MV-4-11 (cell line): ENCODE measurements around the gene UQCR10.
"Not testable (repeated sequence)": the region's sequence is repeated elsewhere in the genome, so short reads cannot be mapped to it uniquely, and the experiment has no call there.

Source experiments
- DNase-seq: peaks from one replicate; lab custom pipeline; 2025; lab: John Stamatoyannopoulos, UW

UQCR10 gene

GRCh38 chr22:29737251-29738117, 29.7 kb upstream of the UQCR10 start:
- DNase-seq = no peak

GRCh38 chr22:29738118-29738815, 28.9 kb upstream of the UQCR10 start:
- DNase-seq = no peak

GRCh38 chr22:29739346-29739875, 27.8 kb upstream of the UQCR10 start:
- DNase-seq = no peak

GRCh38 chr22:29740216-29740615, 27.0 kb upstream of the UQCR10 start:
- DNase-seq = no peak

GRCh38 chr22:29741926-29742325, 25.2 kb upstream of the UQCR10 start:
- no peak for DNase-seq

GRCh38 chr22:29742326-29742725, 24.8 kb upstream of the UQCR10 start:
- no peak for DNase-seq

- no peak for DNase-seq
Observed at GRCh38 chr22:29744902-29745301, 22.3 kb upstream of the UQCR10 start.

- DNase-seq = no peak
Observed at GRCh38 chr22:29747832-29748231, 19.3 kb upstream of the UQCR10 start.

GRCh38 chr22:29748248-29748893, 18.8 kb upstream of the UQCR10 start:
- no peak for DNase-seq

- no peak for DNase-seq
Observed at GRCh38 chr22:29750029-29750428, 17.1 kb upstream of the UQCR10 start.

- DNase-seq = peak; percentile 93
Observed at GRCh38 chr22:29750559-29751538, 16.3 kb upstream of the UQCR10 start.

- DNase-seq = no peak
Observed at GRCh38 chr22:29751669-29752068, 15.5 kb upstream of the UQCR10 start.

GRCh38 chr22:29753808-29754657, 13.1 kb upstream of the UQCR10 start:
- no peak for DNase-seq

- not testable (repeated sequence) for DNase-seq
Observed at GRCh38 chr22:29754658-29755395, 12.3 kb upstream of the UQCR10 start.

- DNase-seq = no peak
Observed at GRCh38 chr22:29755889-29756288, 11.3 kb upstream of the UQCR10 start.

- DNase-seq = no peak
Observed at GRCh38 chr22:29756341-29756740, 10.8 kb upstream of the UQCR10 start.

GRCh38 chr22:29757096-29757495, 10.1 kb upstream of the UQCR10 start:
- no peak for DNase-seq

GRCh38 chr22:29758068-29758622, 9.0 kb upstream of the UQCR10 start:
- DNase-seq = no peak

GRCh38 chr22:29758959-29759358, 8.2 kb upstream of the UQCR10 start:
- DNase-seq = no peak
